SK-N-SH treated with all-trans-retinoic acid at 6 μM for 48 hours (cell line): ENCODE data around the gene AAGAB.

ENCODE experiments used
- CSRNP3 ChIP-seq: fragments of 250-450 bp; sonication (Bioruptor Pico); IDR thresholded peaks from 2 replicates; pipeline ENCODE4 v1.5.1; 2021; ENCODE audit warnings: mild to moderate bottlenecking, moderate library complexity
- ZC3H10 ChIP-seq: fragments of 250-450 bp; sonication (Bioruptor Pico); IDR thresholded peaks from 2 replicates; pipeline ENCODE4 v1.5.1; 2021; ENCODE audit warnings: mild to moderate bottlenecking, moderate library complexity

- TF ChIP-seq CSRNP3 (CRISPR knock-in tag) (no peak), ZC3H10 (CRISPR knock-in tag) (no peak)
Observed at GRCh38 chr15:67178569-67179210, 75.8 kb downstream of the AAGAB start.
